ENCODE measurements around the gene GADD45A. TPM values are rescaled to one million over a fixed set of nuclear protein-coding genes. Genes with fewer than 3 reads are reported as not detected.

GADD45A gene
- total and polyA plus RNA-seq, 12 donors: 5.3 to 26.9 (median 13.1) TPM

DNA sequence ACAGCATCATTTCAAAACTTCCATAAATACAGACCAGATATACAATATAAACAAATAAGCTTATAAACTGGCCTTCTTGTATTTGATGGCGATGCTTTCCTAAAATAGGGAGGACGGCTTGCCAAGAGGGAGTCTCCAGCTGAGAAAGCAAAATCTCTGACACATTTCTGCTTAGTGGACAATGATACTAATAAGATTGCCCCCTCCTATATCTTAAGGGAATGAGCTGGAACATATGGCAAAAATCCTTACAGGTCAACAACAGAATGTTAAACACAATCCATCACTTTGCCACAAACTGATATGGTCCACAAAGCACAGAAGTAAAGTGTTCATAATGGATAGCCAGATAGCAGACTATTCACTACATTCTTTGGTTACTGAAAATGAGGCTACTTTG is 7.1 kb upstream of the GADD45A start:
- no peak for DNase-seq
- TF ChIP-seq, protein P1, sequence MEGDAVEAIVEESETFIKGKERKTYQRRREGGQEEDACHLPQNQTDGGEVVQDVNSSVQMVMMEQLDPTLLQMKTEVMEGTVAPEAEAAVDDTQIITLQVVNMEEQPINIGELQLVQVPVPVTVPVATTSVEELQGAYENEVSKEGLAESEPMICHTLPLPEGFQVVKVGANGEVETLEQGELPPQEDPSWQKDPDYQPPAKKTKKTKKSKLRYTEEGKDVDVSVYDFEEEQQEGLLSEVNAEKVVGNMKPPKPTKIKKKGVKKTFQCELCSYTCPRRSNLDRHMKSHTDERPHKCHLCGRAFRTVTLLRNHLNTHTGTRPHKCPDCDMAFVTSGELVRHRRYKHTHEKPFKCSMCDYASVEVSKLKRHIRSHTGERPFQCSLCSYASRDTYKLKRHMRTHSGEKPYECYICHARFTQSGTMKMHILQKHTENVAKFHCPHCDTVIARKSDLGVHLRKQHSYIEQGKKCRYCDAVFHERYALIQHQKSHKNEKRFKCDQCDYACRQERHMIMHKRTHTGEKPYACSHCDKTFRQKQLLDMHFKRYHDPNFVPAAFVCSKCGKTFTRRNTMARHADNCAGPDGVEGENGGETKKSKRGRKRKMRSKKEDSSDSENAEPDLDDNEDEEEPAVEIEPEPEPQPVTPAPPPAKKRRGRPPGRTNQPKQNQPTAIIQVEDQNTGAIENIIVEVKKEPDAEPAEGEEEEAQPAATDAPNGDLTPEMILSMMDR (IDR thresholded peaks at IDR 0.05): no peak
- TF ChIP-seq POLR2A (IDR thresholded peaks at IDR 0.05): no peak
- peaks cover 3 to 11% of the 10 kb centered on the region in 2 donors for H3K4me1 ChIP-seq (replicated peaks in 1 of 2)
- no peaks in the 10 kb centered on the region for H3K9me3 ChIP-seq (replicated peaks in 1 of 3)
- no peak overlapping the region for H3K4me3 ChIP-seq
- 63 to 79% (median 75%) methylated on average over 2 of the region's 2 CpGs for WGBS, 4 donors
- H3K27ac ChIP-seq: no peak overlapping the region
- H3K27me3 ChIP-seq: no peaks in the 10 kb centered on the region
- intact Hi-C loops (cut with DNase I): no loop called here
- no peaks in the 10 kb centered on the region for H3K36me3 ChIP-seq (replicated peaks in 1 of 2)

DNA sequence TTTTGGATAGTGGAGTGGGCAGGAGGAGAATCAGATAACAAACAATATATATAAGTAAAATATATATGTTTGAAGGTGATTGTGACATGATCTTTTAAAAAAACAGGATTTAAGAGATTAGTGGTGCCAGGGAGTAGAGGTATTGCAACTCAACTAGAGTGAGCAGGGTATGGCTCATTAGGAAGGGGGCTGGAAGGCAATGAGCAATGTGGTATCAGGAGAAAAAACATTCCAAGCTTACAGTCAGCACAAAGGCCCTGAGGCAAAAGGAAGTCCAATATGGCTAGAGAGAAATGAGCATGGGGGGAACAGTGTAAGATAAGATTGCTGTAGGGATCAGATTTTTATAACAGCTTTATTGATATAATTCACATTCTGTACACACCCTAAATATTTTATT is 5.3 kb upstream of the GADD45A start:
- no peaks in the 10 kb centered on the region for H3K9me3 ChIP-seq (replicated peaks in 1 of 3)
- no peaks in the 10 kb centered on the region for H3K27me3 ChIP-seq
- H3K4me3 ChIP-seq: no peak overlapping the region
- H3K27ac ChIP-seq: no peak overlapping the region
- TF ChIP-seq, protein P1 (IDR thresholded peaks at IDR 0.05): no peak
- TF ChIP-seq POLR2A (IDR thresholded peaks at IDR 0.05): no peak
- DNase-seq: no peak
- peaks cover 9 to 20% of the 10 kb centered on the region in 2 donors for H3K4me1 ChIP-seq (replicated peaks in 1 of 2)
- H3K36me3 ChIP-seq (replicated peaks in 1 of 2): no peaks in the 10 kb centered on the region
- intact Hi-C loops (cut with DNase I): loop anchor here in 1 of 2 donors (10.0 kb wide), 1 partner anchor 115 kb away; no protein-coding TSS in a partner anchor

DNA sequence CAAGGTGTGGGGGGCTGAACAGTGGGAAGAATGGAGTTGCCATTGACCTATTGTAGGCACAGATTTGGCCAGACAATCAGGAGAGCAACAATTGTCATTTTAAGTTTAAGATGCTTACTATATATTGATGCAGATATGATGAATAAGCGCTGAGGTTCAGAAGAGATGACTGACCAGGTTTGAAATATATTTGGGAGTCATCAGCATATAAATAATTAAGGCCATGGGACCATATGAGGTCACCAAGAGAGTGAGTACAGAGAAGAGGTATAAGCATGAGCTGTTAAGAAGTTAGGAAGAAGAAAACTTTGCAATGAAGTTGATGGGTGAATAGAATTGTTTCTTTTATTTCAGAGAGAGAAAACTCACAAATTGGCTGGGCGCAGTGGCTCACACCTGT is 4.5 kb upstream of the GADD45A start:
- H3K27ac ChIP-seq: no peak overlapping the region
- no peak for DNase-seq
- intact Hi-C loops (cut with DNase I): loop anchor here in 1 of 2 donors (10.0 kb wide), 1 partner anchor 116 kb away; no protein-coding TSS in a partner anchor
- H3K4me1 ChIP-seq (replicated peaks in 1 of 2): peaks cover 9 to 19% of the 10 kb centered on the region in 2 donors
- H3K9me3 ChIP-seq (replicated peaks in 1 of 3): no peaks in the 10 kb centered on the region
- TF ChIP-seq POLR2A (IDR thresholded peaks at IDR 0.05): no peak
- TF ChIP-seq, protein P1 (IDR thresholded peaks at IDR 0.05): no peak
- 93 to 99% (median 97%) methylated on average over 2 of the region's 2 CpGs for WGBS, 4 donors
- H3K4me3 ChIP-seq: no peak overlapping the region
- no peaks in the 10 kb centered on the region for H3K36me3 ChIP-seq (replicated peaks in 1 of 2)
- H3K27me3 ChIP-seq: no peaks in the 10 kb centered on the region

DNA sequence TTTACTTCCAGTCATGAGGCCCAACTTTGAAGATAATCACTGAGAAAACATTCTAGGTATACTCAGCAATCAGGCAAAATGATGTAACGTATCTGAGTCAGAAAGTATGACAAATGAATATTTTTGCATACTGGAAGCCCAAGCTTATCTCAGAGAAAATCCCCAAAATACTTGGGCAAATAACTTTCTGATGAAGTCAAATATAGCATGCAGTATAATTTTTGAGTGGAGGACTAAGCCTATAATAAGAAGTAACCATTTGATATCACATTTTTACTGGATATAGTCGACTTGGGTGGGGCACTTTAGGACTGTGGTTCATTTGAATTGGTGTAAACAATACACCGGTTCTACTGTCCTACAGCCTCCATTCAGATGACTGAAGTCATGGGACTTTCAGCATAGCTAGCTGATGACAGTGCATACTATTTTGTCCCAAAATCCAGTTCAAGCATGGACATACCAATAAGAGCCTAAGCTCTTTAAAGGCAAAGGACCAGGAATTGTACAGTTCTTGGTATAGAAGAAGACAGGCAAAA is 2.3 kb upstream of the GADD45A start:
- TF ChIP-seq, protein P1 (IDR thresholded peaks at IDR 0.05): no peak
- no peak for TF ChIP-seq POLR2A (IDR thresholded peaks at IDR 0.05)
- H3K27me3 ChIP-seq: no peaks in the 10 kb centered on the region
- H3K4me1 ChIP-seq (replicated peaks in 1 of 2): peaks cover 12 to 27% of the 10 kb centered on the region in 2 donors
- H3K9me3 ChIP-seq (replicated peaks in 1 of 3): no peaks in the 10 kb centered on the region
- peaks cover 0 to 3% of the 10 kb centered on the region in 2 donors for H3K36me3 ChIP-seq (replicated peaks in 1 of 2)
- peak overlapping the region in 3 of 5 donors; percentile 43 to 93 (median 68) for H3K27ac ChIP-seq
- 51 to 69% (median 61%) methylated on average over 3 of the region's 3 CpGs for WGBS, 4 donors
- no peak overlapping the region for H3K4me3 ChIP-seq
- intact Hi-C loops (cut with DNase I): loop anchor here in 1 of 2 donors (10.0 kb wide), 1 partner anchor 118 kb away; no protein-coding TSS in a partner anchor
- no peak for DNase-seq
